GM23338 (cell line): ENCODE data around the gene C11orf52. TPM values are rescaled to one million over a fixed set of nuclear protein-coding genes. Genes with fewer than 3 reads are reported as not detected.

Experiments used
- ATAC-seq: fragments of 200-7000 bp; cut with Tn5 transposase; 3 replicates; pipeline ENCODE4 v1.9.1; 2020
- DNase-seq: peaks from one replicate; pipeline ENCODE4 v3.0.0-alpha.2; 2015; ENCODE audit warnings: low spot score
- H2AFZ ChIP-seq: fragments of 200-600 bp; sonication (generic); 2 replicates; pipeline ENCODE4 v1.8.0; 2016; ENCODE audit warnings: antibody characterized with exemption, mild to moderate bottlenecking, moderate library complexity
- H3F3A ChIP-seq: fragments of 200-600 bp; sonication (generic); replicated peaks from 2 replicates; pipeline ENCODE4 v1.8.0; 2017; ENCODE audit warnings: antibody characterized with exemption, mixed run types, low read depth
- H3K27ac ChIP-seq: fragments of 200-600 bp; sonication (generic); 2 replicates; pipeline ENCODE4 v1.6.1; 2016; ENCODE audit warnings: low read depth
- H3K27me3 ChIP-seq: fragments of 200-600 bp; sonication (generic); 2 replicates; pipeline ENCODE4 v1.8.0; 2016; ENCODE audit warnings: mild to moderate bottlenecking, mixed run types, moderate library complexity; ENCODE audit not compliant: insufficient read depth
- H3K36me3 ChIP-seq: fragments of 200-600 bp; sonication (generic); 2 replicates; pipeline ENCODE4 v1.8.0; 2016; ENCODE audit warnings: mild to moderate bottlenecking; ENCODE audit not compliant: insufficient read depth
- H3K4me1 ChIP-seq: fragments of 200-600 bp; sonication (generic); 2 replicates; pipeline ENCODE4 v1.8.0; 2016; ENCODE audit warnings: mild to moderate bottlenecking, moderate library complexity; ENCODE audit not compliant: insufficient read depth
- H3K4me2 ChIP-seq: fragments of 200-600 bp; sonication (generic); 2 replicates; pipeline ENCODE4 v1.7.1; 2017; ENCODE audit warnings: mixed run types
- H3K4me3 ChIP-seq: fragments of 200-600 bp; sonication (generic); 2 replicates; pipeline ENCODE4 v1.6.1; 2016; ENCODE audit warnings: mixed run types
- H3K79me2 ChIP-seq: fragments of 200-600 bp; sonication (generic); replicated peaks from 2 replicates; pipeline ENCODE4 v1.8.0; 2017; ENCODE audit warnings: mild to moderate bottlenecking; ENCODE audit not compliant: insufficient read depth
- H3K9me2 ChIP-seq: fragments of 200-600 bp; sonication (generic); 2 replicates; pipeline ENCODE4 v1.8.0; 2017; ENCODE audit not compliant: insufficient read depth
- H4K20me1 ChIP-seq: fragments of 200-600 bp; sonication (generic); replicated peaks from 2 replicates; pipeline ENCODE4 v1.8.0; 2017; ENCODE audit warnings: mild to moderate bottlenecking; ENCODE audit not compliant: insufficient read depth
- H3K27ac Mint-ChIP-seq: 2 replicates; pipeline ENCODE4 v1.8.0; 2020; ENCODE audit warnings: inconsistent platforms, mild to moderate bottlenecking, moderate library complexity, mixed read lengths
- H3K27me3 Mint-ChIP-seq: 3 replicates; pipeline ENCODE4 v1.8.0; 2022; ENCODE audit warnings: low read depth, mild to moderate bottlenecking, moderate library complexity, mixed read lengths, inconsistent platforms; ENCODE audit not compliant: insufficient read depth, poor library complexity
- H3K36me3 Mint-ChIP-seq: 3 replicates; pipeline ENCODE4 v1.8.0; 2021; ENCODE audit warnings: low read depth, mild to moderate bottlenecking, inconsistent platforms, moderate library complexity, mixed read lengths
- H3K4me1 Mint-ChIP-seq: 3 replicates; pipeline ENCODE4 v1.8.0; 2020; ENCODE audit warnings: mild to moderate bottlenecking, inconsistent platforms, mixed read lengths
- H3K4me3 Mint-ChIP-seq: 3 replicates; pipeline ENCODE4 v1.8.0; 2021; ENCODE audit warnings: moderate library complexity, mild to moderate bottlenecking, inconsistent platforms, mixed read lengths
- H3K9me3 Mint-ChIP-seq: 3 replicates; pipeline ENCODE4 v1.8.0; 2020; ENCODE audit warnings: moderate library complexity, mild to moderate bottlenecking, inconsistent platforms, mixed read lengths
- CREB1 ChIP-seq: fragments of 250-450 bp; sonication (Bioruptor Pico); IDR thresholded peaks from 2 replicates; pipeline ENCODE4 v1.5.0; 2020; ENCODE audit warnings: low read depth, mild to moderate bottlenecking, moderate library complexity
- CTCF ChIP-seq, 2 experiments: fragments of 200-600 bp in 1 of 2; sonication (generic) in 1 of 2; conservative IDR thresholded peaks; 2 replicates each; pipeline versions ENCODE4 v1.5.1 to v1.6.1; 2016 to 2017; ENCODE audit warnings: antibody characterized with exemption in 2 of 2, low read depth in 2 of 2, mild to moderate bottlenecking in 2 of 2, moderate library complexity in 1 of 2
- EZH2 ChIP-seq: fragments of 200-600 bp; sonication (generic); IDR thresholded peaks from one replicate; pipeline ENCODE4 v1.8.0; 2017; ENCODE audit warnings: antibody characterized with exemption, mild to moderate bottlenecking, low read depth; ENCODE audit not compliant: unreplicated experiment
- EZH2phosphoT487 ChIP-seq: fragments of 200-600 bp; sonication (generic); IDR thresholded peaks from one replicate; pipeline ENCODE4 v1.8.1; 2018; ENCODE audit warnings: antibody characterized with exemption; ENCODE audit not compliant: unreplicated experiment
- JUNB ChIP-seq: IDR thresholded peaks from one replicate; pipeline ENCODE4 v1.6.1; 2016; ENCODE audit warnings: antibody characterized with exemption; ENCODE audit not compliant: unreplicated experiment
- NANOG ChIP-seq: IDR thresholded peaks from 2 replicates; pipeline ENCODE4 v1.6.1; 2016; ENCODE audit warnings: antibody characterized with exemption, borderline replicate concordance
- POLR2AphosphoS5 ChIP-seq: IDR thresholded peaks from 2 replicates; pipeline ENCODE4 v1.6.1; 2016; ENCODE audit warnings: antibody characterized with exemption, low read depth
- STAT1 ChIP-seq: IDR thresholded peaks from one replicate; pipeline ENCODE4 v1.6.1; 2016; ENCODE audit warnings: antibody characterized with exemption; ENCODE audit not compliant: unreplicated experiment
- ZNF114 ChIP-seq: fragments of 250-450 bp; sonication (Bioruptor Pico); IDR thresholded peaks from 2 replicates; pipeline ENCODE4 v1.5.0; 2020; ENCODE audit warnings: mild to moderate bottlenecking, moderate library complexity
- ZNF331 ChIP-seq: fragments of 250-450 bp; sonication (Bioruptor Pico); IDR thresholded peaks from 2 replicates; pipeline ENCODE4 v1.5.0; 2020; ENCODE audit warnings: low read depth, mild to moderate bottlenecking, moderate library complexity
- polyA plus RNA-seq: library from polyadenylated mRNA; unstranded; fragments of >200 nt; fragmentation: Nextera tagmentation; extraction: Ambion mirVana; gene quantifications from 2 replicates; pipeline ENCODE4 v1.2.1, GENCODE V29; 2016
- total RNA-seq: library from RNA; depleted of rRNA; stranded (reverse); fragments of >200 nt; shearing (Covaris generic); gene quantifications from 2 replicates; pipeline ENCODE4 v1.2.3, GENCODE V29; 2014
- TF ChIP-seq, protein P1 (sequence below): IDR thresholded peaks from one replicate; pipeline ENCODE4 v1.6.1; 2018; ENCODE audit warnings: antibody characterized with exemption; ENCODE audit not compliant: unreplicated experiment
- TF ChIP-seq, protein P2 (sequence below): IDR thresholded peaks from 2 replicates; pipeline ENCODE4 v1.6.1; 2016; ENCODE audit warnings: antibody characterized with exemption

Gene C11orf52
- total and polyA plus RNA-seq, 2 experiments from 2014 or later = 1.0 to 4.1 TPM

DNA sequence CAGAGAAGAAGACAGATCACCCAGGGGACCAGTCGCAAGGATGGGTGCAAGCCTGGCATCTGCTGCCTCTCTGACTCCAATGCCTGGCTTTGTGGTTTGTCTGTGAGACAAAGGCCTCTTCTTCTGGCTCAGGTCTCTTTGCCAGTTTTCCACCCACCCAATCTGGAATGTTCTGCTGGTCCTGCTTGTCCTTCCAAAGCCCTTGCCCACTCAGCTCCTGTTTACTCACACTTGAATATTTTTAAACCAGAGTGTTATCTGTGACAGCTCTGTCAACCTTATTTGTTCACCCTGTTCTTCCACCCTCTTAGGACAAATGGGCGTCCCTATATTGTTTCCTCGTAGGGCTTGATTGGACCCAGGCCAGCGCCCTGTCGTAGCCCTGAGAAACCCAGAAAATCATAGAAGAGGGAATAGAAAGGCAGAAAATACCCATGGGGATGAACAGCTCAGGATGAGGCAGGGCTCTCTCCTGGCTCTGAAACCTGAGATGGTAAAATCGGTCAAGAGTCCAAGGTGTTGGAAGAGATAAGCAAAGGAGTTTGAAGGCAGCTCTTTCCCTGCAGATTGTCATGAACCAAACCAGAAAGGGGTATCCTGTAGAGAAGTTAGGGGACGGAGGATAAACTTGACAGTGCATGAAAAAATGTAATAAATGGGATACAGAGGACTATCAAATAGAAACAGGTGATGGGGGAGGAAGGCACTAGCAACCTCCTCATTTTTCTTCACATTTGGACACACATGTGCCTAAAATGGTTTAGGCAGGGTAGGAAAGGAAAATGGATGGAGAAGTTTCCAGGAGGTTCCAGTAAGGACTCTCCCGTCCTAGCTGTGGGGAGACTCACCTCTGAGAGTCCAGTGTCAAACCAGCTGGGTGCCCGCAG, 7.8 kb upstream of the C11orf52 start:
- H3K27me3 ChIP-seq = no peaks in the 10 kb centered on the region
- DNase-seq (no peak), ATAC-seq (no peak)
- no peaks in the 10 kb centered on the region for H3K9me2 ChIP-seq
- H3K4me2 ChIP-seq = peak overlapping the region; percentile 75
- H3K4me1 Mint-ChIP-seq = peaks cover 30% of the 10 kb centered on the region
- no peaks in the 10 kb centered on the region for H3K79me2 ChIP-seq
- H3K27me3 Mint-ChIP-seq = peaks cover 8% of the 10 kb centered on the region
- no peak overlapping the region for H3K27ac Mint-ChIP-seq
- TF ChIP-seq CTCF (conservative IDR thresholded peaks at IDR 0.05; ENCODE audit: low read depth in 2 of 2) (no peak), STAT1 (no peak), JUNB (no peak)
- H2AFZ ChIP-seq = peak overlapping the region; percentile 91
- no peaks in the 10 kb centered on the region for H3K36me3 Mint-ChIP-seq
- H3K4me1 ChIP-seq = peaks cover 24% of the 10 kb centered on the region
- H3K9me3 Mint-ChIP-seq = no peaks in the 10 kb centered on the region; the same call in 2 of the 3 replicates
- no peak overlapping the region for H3K4me3 ChIP-seq
- no peaks in the 10 kb centered on the region for H3F3A ChIP-seq
- no peak overlapping the region for H3K27ac ChIP-seq
- H3K4me3 Mint-ChIP-seq = no peak overlapping the region
- no peaks in the 10 kb centered on the region for H3K36me3 ChIP-seq
- H4K20me1 ChIP-seq = no peaks in the 10 kb centered on the region

- H4K20me1 ChIP-seq = no peaks in the 10 kb centered on the region
- no peaks in the 10 kb centered on the region for H3K36me3 ChIP-seq
- Mint-ChIP-seq H3K36me3 (no peaks in the 10 kb centered on the region), H3K4me1 (peaks cover 35% of the 10 kb centered on the region), H3K9me3 (no peaks in the 10 kb centered on the region; the same call in 2 of the 3 replicates), H3K27me3 (peaks cover 8% of the 10 kb centered on the region), H3K4me3 (peak within 1 kb of the TSS; percentile 39; the same call in 1 of the 3 replicates), H3K27ac (no peak within 1 kb of the TSS; the same call in none of the 2 replicates)
- H2AFZ ChIP-seq = peak within 1 kb of the TSS; percentile 91
- peak; percentile 75 for ATAC-seq
- no peaks in the 10 kb centered on the region for H3K79me2 ChIP-seq
- H3K9me2 ChIP-seq = no peaks in the 10 kb centered on the region
- H3K27me3 ChIP-seq = no peaks in the 10 kb centered on the region
- no peaks in the 10 kb centered on the region for H3F3A ChIP-seq
- H3K4me3 ChIP-seq = peak within 1 kb of the TSS; percentile 37; the same call in 1 of the 2 replicates
- H3K4me2 ChIP-seq = peak within 1 kb of the TSS; percentile 75
- peaks cover 30% of the 10 kb centered on the region for H3K4me1 ChIP-seq
- no peak within 1 kb of the TSS for H3K27ac ChIP-seq
- peak; percentile 62 for DNase-seq
- TF ChIP-seq, protein P1, sequence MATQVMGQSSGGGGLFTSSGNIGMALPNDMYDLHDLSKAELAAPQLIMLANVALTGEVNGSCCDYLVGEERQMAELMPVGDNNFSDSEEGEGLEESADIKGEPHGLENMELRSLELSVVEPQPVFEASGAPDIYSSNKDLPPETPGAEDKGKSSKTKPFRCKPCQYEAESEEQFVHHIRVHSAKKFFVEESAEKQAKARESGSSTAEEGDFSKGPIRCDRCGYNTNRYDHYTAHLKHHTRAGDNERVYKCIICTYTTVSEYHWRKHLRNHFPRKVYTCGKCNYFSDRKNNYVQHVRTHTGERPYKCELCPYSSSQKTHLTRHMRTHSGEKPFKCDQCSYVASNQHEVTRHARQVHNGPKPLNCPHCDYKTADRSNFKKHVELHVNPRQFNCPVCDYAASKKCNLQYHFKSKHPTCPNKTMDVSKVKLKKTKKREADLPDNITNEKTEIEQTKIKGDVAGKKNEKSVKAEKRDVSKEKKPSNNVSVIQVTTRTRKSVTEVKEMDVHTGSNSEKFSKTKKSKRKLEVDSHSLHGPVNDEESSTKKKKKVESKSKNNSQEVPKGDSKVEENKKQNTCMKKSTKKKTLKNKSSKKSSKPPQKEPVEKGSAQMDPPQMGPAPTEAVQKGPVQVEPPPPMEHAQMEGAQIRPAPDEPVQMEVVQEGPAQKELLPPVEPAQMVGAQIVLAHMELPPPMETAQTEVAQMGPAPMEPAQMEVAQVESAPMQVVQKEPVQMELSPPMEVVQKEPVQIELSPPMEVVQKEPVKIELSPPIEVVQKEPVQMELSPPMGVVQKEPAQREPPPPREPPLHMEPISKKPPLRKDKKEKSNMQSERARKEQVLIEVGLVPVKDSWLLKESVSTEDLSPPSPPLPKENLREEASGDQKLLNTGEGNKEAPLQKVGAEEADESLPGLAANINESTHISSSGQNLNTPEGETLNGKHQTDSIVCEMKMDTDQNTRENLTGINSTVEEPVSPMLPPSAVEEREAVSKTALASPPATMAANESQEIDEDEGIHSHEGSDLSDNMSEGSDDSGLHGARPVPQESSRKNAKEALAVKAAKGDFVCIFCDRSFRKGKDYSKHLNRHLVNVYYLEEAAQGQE = no peak
- TF ChIP-seq ZNF331 (no peak), POLR2AphosphoS5 (no peak), STAT1 (no peak), EZH2 (no peak), CTCF (conservative IDR thresholded peaks at IDR 0.05; ENCODE audit: low read depth in 2 of 2) (no peak), CREB1 (CRISPR knock-in tag) (no peak), NANOG (no peak), ZNF114 (no peak), EZH2phosphoT487 (no peak)
- TF ChIP-seq, protein P2, sequence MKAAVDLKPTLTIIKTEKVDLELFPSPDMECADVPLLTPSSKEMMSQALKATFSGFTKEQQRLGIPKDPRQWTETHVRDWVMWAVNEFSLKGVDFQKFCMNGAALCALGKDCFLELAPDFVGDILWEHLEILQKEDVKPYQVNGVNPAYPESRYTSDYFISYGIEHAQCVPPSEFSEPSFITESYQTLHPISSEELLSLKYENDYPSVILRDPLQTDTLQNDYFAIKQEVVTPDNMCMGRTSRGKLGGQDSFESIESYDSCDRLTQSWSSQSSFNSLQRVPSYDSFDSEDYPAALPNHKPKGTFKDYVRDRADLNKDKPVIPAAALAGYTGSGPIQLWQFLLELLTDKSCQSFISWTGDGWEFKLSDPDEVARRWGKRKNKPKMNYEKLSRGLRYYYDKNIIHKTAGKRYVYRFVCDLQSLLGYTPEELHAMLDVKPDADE = no peak
Measured at GRCh38 chr11:111911563-111912401, 6.9 kb upstream of the C11orf52 start, which contains the start of gene CRYAB. TSS of gene CRYAB (minus strand) at chr11:111911770. CDS start at chr11:111911724, 46 bp downstream.
